K562 (cell line): ENCODE data around the gene HP.

Experiments used
- CTCF ChIP-seq, 3 experiments: IDR thresholded peaks in 2 of 3; conservative IDR thresholded peaks in 1 of 3; 2 replicates each; pipeline ENCODE4 v1.5.1; 2011 to 2012; ENCODE audit warnings: low read length in 3 of 3, mild to moderate bottlenecking in 3 of 3, control low read depth in 2 of 3, improper control_type of control experiment in 1 of 3, inconsistent platforms in 1 of 3, low read depth in 1 of 3, mixed read lengths in 1 of 3, moderate library complexity in 1 of 3; ENCODE audit not compliant: insufficient read depth in 2 of 3
- CXXC5 ChIP-seq: fragments of 250-450 bp; sonication (Bioruptor Pico); IDR thresholded peaks from 2 replicates; pipeline ENCODE4 v1.8.0; 2022; ENCODE audit warnings: inconsistent platforms, mild to moderate bottlenecking, moderate library complexity
- ETV6 ChIP-seq, 3 experiments: fragments of 150-350 bp in 1 of 3; sonication (generic) in 1 of 3; formaldehyde crosslinking in 1 of 3; IDR thresholded peaks; 2 replicates each; pipeline versions ENCODE4 v1.6.1 to v1.8.0; 2014 to 2022; ENCODE audit warnings: borderline replicate concordance in 2 of 3, low read depth in 2 of 3, antibody characterized with exemption in 1 of 3, low read length in 1 of 3, mild to moderate bottlenecking in 1 of 3, missing genetic modification reagents in 1 of 3
- HCFC1 ChIP-seq: IDR thresholded peaks from 2 replicates; pipeline ENCODE4 v1.6.1; 2012; ENCODE audit warnings: low read depth, low read length, improper control_type of control experiment
- KDM2B ChIP-seq: fragments of 250-450 bp; sonication (Bioruptor Pico); IDR thresholded peaks from 2 replicates; pipeline ENCODE4 v1.8.0; 2021; ENCODE audit warnings: mild to moderate bottlenecking, moderate library complexity
- RFX5 ChIP-seq: IDR thresholded peaks from 2 replicates; pipeline ENCODE4 v1.6.1; 2011; ENCODE audit warnings: low read depth, mild to moderate bottlenecking, improper control_type of control experiment, low read length
- SMAD3 ChIP-seq: fragments of 450-650 bp; formaldehyde crosslinking; conservative IDR thresholded peaks from 2 replicates; pipeline ENCODE4 v1.4.0; 2020; ENCODE audit warnings: mild to moderate bottlenecking
- ZNF124 ChIP-seq: sonication (generic); formaldehyde crosslinking; IDR thresholded peaks from 2 replicates; pipeline ENCODE4 v1.8.1; 2022; ENCODE audit warnings: missing genetic modification reagents
- ZNF449 ChIP-seq: fragments of 250-450 bp; sonication (Bioruptor Pico); IDR thresholded peaks from 2 replicates; pipeline ENCODE4 v1.8.0; 2022; ENCODE audit warnings: moderate library complexity, mild to moderate bottlenecking, inconsistent platforms
- ZNF766 ChIP-seq: fragments of 200-800 bp; sonication (Bioruptor generic); conservative IDR thresholded peaks from 2 replicates; pipeline ENCODE4 v1.6.1; 2016; ENCODE audit warnings: missing genetic modification characterization, missing compliant biosample characterization
- TF ChIP-seq, protein P1 (sequence below): fragments of 150-350 bp; IDR thresholded peaks from 2 replicates; pipeline ENCODE4 v1.6.1; 2014; ENCODE audit warnings: low read depth, mild to moderate bottlenecking, low read length, borderline replicate concordance
- TF ChIP-seq, protein P2 (sequence below): sonication (generic); IDR thresholded peaks from 2 replicates; pipeline ENCODE4 v1.6.1; 2016

- no peak for TF ChIP-seq HCFC1
- no peak for TF ChIP-seq SMAD3
- no peak for TF ChIP-seq CTCF (IDR thresholded peaks at IDR 0.05 in 2 of 3, conservative IDR thresholded peaks at IDR 0.05 in 1 of 3; ENCODE audit: insufficient read depth in 2 of 3, low read depth in 1 of 3, low read length in 3 of 3)
- no peak for TF ChIP-seq ZNF449 (CRISPR knock-in tag)
- TF ChIP-seq, protein P1, sequence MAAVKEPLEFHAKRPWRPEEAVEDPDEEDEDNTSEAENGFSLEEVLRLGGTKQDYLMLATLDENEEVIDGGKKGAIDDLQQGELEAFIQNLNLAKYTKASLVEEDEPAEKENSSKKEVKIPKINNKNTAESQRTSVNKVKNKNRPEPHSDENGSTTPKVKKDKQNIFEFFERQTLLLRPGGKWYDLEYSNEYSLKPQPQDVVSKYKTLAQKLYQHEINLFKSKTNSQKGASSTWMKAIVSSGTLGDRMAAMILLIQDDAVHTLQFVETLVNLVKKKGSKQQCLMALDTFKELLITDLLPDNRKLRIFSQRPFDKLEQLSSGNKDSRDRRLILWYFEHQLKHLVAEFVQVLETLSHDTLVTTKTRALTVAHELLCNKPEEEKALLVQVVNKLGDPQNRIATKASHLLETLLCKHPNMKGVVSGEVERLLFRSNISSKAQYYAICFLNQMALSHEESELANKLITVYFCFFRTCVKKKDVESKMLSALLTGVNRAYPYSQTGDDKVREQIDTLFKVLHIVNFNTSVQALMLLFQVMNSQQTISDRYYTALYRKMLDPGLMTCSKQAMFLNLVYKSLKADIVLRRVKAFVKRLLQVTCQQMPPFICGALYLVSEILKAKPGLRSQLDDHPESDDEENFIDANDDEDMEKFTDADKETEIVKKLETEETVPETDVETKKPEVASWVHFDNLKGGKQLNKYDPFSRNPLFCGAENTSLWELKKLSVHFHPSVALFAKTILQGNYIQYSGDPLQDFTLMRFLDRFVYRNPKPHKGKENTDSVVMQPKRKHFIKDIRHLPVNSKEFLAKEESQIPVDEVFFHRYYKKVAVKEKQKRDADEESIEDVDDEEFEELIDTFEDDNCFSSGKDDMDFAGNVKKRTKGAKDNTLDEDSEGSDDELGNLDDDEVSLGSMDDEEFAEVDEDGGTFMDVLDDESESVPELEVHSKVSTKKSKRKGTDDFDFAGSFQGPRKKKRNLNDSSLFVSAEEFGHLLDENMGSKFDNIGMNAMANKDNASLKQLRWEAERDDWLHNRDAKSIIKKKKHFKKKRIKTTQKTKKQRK: no peak
- TF ChIP-seq CXXC5 (CRISPR knock-in tag): no peak
- TF ChIP-seq, protein P2, sequence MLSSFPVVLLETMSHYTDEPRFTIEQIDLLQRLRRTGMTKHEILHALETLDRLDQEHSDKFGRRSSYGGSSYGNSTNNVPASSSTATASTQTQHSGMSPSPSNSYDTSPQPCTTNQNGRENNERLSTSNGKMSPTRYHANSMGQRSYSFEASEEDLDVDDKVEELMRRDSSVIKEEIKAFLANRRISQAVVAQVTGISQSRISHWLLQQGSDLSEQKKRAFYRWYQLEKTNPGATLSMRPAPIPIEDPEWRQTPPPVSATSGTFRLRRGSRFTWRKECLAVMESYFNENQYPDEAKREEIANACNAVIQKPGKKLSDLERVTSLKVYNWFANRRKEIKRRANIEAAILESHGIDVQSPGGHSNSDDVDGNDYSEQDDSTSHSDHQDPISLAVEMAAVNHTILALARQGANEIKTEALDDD: no peak
- TF ChIP-seq ZNF124 (CRISPR knock-in tag): no peak
- no peak for TF ChIP-seq KDM2B (CRISPR knock-in tag)
- TF ChIP-seq ETV6 (IDR thresholded peaks at IDR 0.05; ENCODE audit: borderline replicate concordance in 1 of 2, low read depth in 2 of 2, low read length in 1 of 2): no peak
- no peak for TF ChIP-seq ETV6 (CRISPR knock-in tag; IDR thresholded peaks at IDR 0.05; ENCODE audit: borderline replicate concordance)
- TF ChIP-seq ZNF766 (CRISPR knock-in tag): no peak
- TF ChIP-seq RFX5: no peak
These were observed 14.6 kb downstream of the HP start for GRCh38 chr16:72068930-72069329.
